Stimulated activated CD8-positive, alpha-beta memory T cell treated with anti-CD3 and anti-CD28 coated beads, Interleukin-12 subunit alpha, Interleukin-12 subunit beta, amount 100 ng/mL, for 1 hour (primary cell): ENCODE data around the gene FMN1.

Experiments used
- DNase-seq: peaks from one replicate; pipeline ENCODE4 v3.0.0-alpha.2; 2020; ENCODE audit warnings: low read depth

FMN1 gene

GRCh38 chr15:32879980-32880379 is 314.5 kb downstream of the FMN1 start:
- DNase-seq: no peak

DNA sequence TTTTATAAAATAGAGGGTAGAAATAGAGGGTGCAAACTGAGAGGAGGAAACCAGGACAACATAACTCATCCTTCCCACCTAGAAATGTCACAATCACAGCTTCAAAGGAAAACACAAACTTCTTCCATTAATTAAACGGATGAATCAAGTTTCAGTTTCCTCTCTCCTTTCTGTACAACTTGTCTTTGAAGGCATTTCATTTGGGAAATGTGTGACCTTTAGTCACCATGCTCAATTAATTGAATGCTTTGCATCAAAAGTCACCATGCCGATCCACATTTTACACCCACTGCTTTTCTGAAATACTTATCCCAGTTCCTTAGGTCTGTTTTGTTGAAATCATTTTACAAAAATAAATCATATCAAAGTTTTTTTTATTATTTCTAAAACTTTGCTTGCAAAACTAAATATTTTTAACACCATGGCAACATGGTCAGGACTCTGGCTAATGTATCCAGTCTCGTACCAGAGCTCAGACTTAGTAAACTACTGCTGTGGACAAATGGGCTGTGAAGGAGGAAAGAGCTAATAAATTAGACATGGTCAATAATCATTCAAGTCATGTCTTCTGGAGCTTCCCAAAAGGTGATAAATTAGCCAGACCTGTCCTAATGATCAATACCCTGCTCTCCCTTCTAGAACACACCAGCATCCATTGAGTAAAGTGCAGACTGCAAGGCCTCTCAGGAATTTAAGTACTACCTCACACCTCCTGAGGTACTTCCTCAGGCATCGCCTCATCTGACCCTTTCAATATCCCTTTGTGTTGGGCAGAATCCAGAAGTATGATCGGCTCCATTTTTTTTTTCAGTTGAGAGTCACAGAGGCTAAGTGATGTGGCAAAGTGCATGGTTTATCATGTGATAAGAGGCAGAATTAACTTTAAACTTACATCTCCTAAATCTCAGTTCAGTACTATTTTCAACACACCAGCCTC is 315.4 kb downstream of the FMN1 start:
- DNase-seq: no peak

- DNase-seq: no peak
Observed at GRCh38 chr15:32878342-32878741, 316.2 kb downstream of the FMN1 start.

DNA sequence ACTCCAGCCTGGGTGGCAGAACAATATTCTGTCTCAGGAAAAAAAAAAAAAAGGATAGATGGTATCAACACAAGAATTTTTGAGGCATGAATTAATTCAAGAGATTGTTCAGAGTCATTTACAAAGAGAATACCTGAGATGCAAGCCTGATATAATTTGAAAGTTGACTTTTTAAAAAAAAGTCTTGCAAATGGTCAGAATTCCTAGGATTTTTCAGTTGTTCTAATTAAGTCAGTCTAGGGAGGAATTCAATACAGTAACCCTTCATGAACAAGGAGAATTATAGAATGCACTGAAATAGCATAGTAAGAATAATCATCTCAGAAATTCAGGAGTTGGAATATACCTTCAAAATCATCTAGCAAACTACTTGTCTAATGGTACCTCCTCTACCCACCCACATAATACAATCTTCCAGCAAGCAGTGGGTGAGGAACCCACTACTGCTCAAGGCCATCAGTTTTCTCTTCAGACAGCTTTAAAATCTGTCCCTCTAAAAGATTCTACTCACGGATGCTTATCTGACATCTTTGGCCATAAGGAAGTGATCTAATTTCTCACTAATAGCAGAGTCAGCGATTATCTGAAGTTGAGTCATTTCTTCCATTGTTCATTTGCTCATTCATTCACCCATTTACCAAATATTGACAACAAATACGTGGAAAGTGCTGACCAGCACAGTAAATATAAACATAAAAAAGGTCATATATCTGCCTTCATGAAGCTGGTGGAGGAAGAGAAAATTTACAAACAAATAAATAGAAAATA is 317.1 kb downstream of the FMN1 start:
- DNase-seq: no peak

- no peak for DNase-seq
Observed at GRCh38 chr15:32873284-32874114, 321.0 kb downstream of the FMN1 start.

GRCh38 chr15:32872621-32873283 is 321.8 kb downstream of the FMN1 start:
- no peak for DNase-seq

DNA sequence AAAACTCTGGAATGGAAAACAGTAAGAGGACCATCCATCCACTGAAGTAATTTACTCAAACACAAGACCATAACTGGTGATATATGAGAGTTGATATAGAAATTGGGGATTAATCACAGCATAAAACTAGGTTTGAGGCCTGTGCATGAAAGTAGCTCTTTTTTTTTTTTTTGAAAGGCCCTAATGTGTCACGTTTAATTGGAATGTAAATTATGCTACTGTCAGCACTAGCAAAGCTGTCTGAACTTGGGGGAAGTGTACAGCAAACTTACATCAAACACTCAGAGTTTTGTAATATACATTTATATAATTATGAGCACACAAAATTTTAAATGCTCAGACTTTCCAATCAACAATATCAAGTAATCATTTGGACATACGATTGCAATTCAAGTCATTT is 322.6 kb downstream of the FMN1 start:
- no peak for DNase-seq

DNA sequence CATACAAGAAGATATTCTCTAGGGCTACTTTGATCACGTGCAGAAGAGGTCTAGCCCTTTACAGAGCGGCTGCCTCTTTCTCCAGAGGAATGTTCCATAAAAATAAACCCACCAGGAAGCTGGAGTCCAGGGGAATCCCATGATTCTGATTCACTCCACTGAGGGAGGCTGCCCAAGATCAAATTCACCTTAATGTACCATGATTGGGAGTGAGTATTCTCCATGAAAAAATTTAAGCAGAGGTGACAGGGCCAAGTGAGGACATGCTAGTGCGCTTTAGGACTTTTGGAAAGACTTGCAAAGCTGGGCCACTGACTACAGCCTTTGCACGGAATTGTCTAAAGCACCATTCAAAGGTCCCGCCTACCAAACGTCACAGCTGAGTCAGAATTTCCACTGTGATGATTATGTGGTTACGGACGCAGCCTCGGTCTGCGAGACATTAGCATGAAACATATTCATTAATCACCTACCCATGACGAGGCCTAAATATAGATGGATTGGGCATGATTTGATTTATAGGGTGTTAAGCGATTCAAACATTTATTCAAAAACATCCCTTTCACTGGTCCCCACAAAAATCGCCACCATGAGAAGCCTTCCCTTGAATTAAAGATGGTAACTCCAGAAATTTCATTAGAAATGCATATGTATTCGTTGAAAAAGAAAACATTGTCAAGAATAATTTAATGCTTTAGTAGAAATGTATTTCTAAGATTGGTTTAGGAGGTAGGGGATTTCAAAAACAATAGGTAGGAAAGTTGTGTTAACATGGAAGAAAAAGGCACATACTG is 324.1 kb downstream of the FMN1 start:
- DNase-seq: no peak

GRCh38 chr15:32869776-32870175 is 324.7 kb downstream of the FMN1 start:
- DNase-seq: no peak

GRCh38 chr15:32867313-32867626 is 327.2 kb downstream of the FMN1 start:
- DNase-seq: no peak

GRCh38 chr15:32866454-32867312 is 327.8 kb downstream of the FMN1 start:
- no peak for DNase-seq

- no peak for DNase-seq
Observed at GRCh38 chr15:32864841-32865240, 329.7 kb downstream of the FMN1 start.

DNA sequence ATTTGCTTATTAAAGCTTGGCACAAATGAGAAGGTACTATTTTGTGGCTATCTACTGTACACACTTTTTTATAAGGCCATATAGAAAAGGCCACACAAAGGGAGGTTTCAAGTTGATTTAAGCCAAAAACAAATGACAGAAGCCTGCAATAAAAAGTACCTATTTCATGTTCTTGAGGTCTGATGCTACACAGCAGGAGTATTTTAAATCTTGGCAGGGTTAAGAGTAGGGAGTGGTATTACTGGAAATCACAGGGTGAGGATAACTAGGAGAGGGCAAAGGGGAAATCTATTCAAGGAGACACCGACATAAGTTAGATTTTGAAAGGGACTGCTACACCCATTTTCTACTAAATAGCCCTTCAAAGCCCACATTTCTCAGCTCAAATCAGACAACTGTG is 330.5 kb downstream of the FMN1 start:
- DNase-seq: no peak

DNA sequence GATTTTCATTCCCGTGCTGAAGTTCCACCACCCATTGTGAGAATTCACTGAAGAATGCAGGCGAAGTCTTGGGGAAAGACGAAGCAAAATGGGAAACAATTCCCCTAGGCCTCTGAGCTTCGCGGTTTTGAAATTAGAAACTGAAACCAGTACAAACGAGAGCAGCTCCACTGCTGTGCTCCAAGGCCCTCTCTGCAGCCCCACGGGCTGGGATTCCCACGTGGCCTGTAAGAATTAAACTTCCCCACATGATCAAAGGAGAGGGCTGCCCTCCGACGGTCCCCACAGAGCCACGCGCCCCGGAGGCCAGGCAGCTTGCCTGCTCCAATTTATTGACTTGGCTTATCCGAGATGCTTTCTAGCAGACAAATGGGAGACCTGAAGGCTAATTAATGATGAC is 332.8 kb downstream of the FMN1 start:
- no peak for DNase-seq

DNA sequence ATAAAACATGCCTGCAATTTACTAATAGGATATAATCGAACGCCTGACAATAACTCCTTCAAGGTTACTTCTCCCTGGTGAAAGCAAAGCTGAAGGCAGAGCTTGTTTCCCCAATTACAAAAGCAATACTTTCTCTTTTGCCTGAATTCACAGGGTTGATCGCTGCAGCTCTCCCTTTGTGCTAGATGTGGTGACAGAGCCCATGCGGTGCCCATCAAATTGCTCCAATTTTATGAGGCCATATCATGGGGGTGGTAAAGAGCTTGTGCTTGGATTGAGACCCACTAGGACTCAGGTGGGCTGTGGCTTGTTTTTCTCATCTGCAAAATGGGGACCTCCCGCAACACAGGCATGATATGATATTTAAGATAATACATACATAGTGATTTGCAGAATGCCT is 333.3 kb downstream of the FMN1 start:
- DNase-seq: no peak

DNA sequence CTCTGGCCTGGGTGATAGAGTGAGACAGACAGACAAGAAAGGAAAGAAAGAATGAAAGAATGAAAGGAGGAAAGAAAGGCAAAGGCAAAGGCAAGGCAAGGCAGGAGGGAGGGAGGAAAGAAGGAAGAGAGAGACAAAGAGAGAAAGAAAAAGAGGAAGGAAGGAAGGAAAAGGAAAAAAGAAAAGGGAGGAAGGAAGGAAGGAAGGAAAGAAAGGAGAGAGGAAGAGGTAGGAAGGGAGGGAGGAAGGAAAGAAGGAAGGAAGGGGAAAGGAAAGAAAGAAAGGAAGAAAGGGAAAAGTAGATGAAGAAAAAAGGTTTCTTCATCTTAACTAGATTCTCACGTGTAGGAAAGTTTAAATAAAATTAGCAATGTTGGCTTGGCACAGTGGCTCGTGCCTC is 334.5 kb downstream of the FMN1 start:
- DNase-seq: no peak

GRCh38 chr15:32859251-32859650 is 335.3 kb downstream of the FMN1 start:
- DNase-seq: no peak

GRCh38 chr15:32857732-32858131 is 336.8 kb downstream of the FMN1 start:
- DNase-seq: no peak

DNA sequence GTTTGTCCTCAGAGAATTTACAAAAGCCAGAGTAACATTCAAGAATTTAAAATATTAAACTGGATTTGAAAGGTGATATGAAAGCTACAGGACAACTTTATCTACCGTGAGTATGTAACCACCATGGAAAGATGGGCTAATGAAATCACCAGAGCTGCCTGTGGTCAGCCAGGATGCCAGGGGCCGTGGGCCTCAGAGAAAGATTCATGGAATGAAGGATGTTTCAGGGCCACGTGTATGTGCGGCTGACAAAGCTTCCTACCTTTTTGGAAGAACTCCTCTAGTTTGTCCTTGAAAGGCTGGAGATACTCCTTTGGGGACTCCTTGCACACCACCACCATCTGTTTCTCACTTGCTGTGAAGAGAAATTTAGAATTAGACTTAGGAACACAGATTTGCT is 337.8 kb downstream of the FMN1 start:
- DNase-seq: no peak

DNA sequence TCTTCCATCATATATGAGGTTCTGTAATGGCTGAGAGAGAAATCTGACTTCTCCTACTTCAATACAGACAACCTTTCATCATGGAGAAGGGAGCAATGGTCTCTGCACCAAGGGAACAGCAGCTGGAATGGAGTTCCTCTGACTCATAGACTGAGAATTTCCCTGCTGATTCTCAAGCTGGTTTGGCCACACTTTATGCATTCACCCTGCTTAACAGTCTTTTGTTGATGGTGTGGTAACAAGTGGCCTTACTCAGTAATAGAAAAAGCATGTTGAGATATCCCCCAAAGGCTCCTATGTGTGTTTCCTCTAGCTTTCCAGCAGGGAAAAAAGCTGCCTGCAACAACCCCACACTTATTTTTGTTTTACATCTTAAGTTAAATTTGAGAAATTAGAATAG is 338.6 kb downstream of the FMN1 start:
- DNase-seq: no peak
